GM21515 (cell line): ENCODE data around the gene SORBS2.

Source experiments
- ATAC-seq: cut with Tn5 transposase; IDR thresholded peaks from one replicate; pipeline ENCODE4 v1.9.1; 2021; ENCODE audit not compliant: unreplicated experiment

The SORBS2 gene

DNA sequence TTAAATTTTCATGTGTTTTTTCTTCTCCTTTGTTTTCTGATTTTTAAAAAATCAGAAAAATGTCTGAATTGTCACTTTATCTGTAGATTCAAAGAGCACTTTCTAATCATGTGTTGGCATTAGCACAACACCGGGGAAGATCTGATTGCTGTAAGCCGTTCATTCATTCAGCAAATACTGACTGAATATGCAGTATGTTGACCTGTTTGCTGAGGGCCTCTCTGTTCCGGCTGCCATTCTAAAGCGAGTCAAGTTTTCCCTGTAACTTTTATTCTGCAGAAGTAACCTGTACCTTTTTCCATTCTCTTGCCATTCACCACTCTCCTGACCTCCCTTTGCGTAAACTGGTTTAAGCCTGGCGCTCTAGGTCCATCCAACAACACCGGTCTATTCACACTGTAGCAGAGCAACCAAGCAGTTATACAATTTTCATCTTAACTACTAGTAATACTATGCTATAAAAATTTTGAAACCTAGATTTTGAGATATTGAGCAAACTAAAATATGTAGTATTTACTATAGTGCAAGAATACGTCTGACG lies 6.7 kb downstream of the SORBS2 start:
- ATAC-seq: no peak

DNA sequence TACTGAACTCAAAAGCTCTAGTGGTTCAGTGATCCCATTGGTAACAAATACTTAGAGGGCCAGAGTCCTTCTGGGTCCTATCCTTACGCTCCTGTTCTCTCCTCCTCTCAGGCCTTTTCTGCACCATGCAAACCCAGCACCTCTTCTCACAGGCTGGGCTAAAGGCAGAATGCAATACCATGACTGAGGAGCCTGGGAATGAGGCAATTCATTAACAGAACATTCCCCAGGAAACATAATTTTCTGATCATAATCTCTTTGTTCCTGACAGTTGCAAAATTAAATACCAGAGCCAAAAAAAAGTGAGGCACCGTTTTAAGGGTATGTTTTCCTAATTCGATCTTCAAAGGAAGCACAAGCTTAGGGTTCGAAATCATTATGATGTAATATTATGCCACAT lies 9.0 kb downstream of the SORBS2 start:
- ATAC-seq: no peak

DNA sequence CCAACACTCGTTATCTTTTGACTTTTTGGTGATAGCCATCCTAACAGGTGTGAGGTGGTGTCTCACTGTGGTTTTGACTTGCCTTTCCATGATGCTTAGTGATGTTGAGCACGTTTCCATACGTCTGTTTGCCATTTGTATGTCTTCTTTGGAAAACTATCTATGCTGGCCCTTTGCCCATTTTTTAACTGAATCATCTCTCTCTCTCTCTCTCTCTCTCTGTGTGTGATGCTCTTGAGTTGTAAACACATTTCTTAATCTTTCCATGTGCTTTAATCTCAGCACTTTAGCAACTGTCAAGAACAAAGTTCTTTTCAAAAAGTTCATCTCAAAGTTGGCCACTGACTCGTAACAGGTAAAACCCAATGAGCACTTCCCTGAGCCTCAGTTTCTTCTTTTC lies 10.5 kb downstream of the SORBS2 start:
- ATAC-seq: no peak

DNA sequence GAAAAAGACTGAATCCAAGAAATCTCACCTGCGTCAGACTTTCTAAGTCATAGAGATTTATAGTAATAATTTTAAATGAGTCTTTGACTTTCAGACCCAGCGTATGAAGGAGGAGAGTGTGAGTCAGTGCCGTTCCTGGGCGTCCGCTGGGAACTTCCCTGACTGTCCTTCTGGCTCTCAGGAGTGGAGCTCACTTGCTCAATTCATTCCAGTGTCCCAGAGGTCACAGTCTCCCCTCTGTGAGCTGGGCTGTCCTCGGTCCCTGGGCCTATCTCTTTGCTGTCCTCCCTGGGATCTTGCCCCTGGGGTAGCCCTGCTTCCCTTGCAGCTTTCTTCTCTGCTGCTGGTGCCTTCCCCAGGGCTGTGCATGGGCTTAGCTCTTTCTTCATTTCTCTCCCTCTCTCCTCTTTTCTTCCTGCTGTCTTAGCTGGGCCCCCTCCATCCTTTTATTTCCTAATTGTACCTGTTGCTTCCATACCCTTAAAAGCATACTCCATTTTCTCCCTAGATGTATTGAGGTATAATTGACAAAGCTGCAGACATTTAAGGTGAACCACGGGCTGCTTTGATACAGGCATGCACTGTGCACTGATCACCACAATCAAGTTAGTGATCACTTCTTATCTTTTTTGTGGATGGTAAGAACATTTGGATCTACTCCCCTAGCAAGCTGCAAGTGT lies 11.6 kb downstream of the SORBS2 start:
- no peak for ATAC-seq

DNA sequence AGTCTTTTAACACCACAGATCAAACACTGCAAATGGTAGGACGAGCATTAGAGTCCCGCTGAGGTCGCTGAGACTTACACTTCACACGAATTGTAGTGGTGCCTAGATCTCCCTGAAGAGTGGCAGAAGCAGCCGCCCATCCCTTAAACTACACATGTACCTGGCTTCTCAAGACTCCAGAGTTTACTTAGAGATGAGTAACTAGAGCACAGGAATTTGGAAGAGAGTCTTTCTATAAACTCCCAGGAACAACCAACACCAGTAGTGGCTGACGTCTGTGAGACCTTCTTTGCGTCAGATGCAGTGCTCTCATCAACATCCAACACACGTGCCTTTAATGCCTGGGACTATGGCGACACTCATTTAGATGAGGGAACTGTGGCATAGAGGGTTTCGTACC lies 12.6 kb downstream of the SORBS2 start:
- no peak for ATAC-seq

DNA sequence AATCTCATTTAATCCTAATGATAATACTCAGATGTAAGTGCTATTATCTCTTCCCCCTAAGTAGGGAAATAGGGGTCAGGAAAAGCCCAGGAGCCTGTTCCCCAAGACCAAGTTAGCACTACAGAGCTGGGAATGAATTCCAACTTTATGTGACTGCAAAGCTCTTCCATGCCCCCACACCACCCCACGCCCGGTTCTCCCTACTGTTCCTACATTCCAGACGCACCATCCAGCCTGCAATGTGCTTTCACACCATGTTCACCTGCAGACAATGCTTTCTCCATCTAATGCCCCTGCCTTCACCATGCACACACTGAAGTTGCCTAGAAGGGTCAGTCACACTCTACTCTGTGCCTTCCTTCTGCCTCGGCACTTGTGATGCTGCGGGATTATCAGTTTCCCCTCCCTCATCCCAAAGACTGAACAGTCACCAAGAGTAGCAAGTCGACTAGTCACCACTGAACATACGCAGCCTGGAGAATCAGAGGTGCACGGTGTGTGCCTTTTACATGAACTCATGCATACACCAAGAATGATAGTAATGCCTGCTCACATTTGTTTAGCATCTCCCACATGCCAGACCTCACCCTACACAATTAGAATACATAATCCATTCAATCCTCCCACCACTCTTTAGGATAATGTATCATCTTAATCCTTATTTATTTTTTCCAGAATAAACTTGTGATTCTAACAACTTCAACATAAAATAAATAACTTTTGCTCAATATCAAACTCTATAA lies 14.2 kb downstream of the SORBS2 start:
- ATAC-seq: no peak

DNA sequence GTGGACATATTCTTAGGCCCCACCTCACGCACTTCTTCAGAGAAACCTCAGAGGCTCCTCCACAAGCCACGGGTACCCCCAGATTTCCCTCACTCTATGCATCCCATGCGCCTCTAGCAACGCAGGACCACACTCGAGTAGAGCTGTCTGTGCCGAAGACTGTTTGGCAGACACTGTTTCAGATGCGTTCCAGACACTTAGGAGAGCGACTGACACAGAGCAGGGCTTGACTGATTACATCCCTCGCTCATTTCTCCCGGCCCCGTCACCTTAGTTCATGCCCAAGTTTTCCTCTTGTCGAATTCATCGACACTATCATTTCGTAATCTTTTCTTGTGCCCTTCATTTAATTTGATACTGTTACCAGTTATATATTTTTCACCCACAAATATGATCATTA lies 15.0 kb downstream of the SORBS2 start:
- ATAC-seq: no peak

DNA sequence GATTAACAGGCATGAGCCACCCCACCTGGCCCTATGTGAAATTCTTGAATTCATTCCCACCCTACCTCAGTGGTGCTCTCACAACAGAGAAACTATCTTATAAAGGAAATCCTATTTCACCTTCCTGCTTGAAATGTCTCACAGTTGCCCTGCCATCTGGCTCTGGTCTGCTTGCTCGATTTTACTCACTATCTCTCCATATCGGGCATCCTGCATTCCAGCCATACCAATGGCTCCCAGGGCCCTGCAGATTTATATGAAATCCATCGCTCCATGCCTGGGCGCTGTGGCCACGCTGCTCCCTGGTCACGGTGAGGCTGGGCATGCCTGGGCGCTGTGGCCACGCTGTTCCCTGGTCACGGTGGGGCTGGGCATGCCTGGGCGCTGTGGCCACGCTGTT lies 15.8 kb downstream of the SORBS2 start:
- ATAC-seq: no peak

DNA sequence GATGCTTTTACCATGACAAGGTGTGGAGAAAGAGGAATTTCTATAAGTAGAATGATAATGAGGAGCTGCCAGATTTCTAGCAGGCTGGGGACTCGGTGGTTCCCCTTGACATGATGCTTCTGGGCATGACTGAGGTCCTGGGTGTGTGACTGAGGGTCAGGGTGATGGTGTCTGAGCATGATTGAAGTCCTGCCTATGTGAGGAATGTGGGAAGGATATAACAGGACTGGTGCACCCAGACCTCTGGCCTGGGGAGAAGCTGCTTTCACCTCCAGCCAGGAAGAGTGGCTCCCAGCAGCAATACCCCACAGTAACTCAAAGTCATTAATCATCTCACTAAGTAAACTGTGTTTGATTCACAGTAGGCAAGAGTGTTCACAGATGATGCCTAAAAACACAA lies 17.4 kb downstream of the SORBS2 start:
- no peak for ATAC-seq

DNA sequence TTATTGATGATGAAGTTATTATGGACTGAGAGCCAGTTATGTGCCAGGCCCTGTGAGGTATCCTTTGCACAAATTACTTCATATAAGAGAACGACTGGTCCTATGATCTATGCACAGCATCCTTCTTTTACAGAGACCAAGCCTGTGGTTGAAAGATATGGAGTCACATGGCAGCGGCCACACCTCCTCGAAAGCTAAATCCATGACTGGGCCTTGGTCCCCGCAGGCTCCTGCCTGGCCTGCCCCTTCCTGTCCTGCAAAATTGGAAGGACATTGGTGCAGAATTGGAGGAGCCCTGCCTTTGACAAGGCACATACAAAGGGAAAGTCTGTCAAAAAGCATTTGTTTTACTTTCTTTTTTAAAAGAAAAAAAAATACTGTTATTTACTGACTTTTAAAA lies 18.3 kb downstream of the SORBS2 start:
- no peak for ATAC-seq

DNA sequence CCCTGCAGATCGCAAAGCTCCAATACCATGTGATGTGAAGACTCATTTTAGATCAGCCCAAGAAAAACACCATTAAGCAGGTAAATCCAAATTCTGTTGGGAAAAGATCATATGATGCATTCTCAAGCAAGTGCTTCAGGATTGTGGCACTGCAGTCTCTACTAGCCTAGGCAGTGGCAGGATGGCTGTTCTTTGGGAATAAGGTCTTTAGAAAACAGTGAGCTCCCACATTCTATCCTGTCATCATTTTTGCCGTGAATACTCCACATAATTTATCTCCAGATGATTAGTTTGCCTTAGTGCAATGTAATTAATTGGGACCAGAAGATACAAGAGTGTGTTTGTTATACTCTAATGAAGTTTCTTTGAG lies 18.9 kb downstream of the SORBS2 start:
- ATAC-seq: no peak

DNA sequence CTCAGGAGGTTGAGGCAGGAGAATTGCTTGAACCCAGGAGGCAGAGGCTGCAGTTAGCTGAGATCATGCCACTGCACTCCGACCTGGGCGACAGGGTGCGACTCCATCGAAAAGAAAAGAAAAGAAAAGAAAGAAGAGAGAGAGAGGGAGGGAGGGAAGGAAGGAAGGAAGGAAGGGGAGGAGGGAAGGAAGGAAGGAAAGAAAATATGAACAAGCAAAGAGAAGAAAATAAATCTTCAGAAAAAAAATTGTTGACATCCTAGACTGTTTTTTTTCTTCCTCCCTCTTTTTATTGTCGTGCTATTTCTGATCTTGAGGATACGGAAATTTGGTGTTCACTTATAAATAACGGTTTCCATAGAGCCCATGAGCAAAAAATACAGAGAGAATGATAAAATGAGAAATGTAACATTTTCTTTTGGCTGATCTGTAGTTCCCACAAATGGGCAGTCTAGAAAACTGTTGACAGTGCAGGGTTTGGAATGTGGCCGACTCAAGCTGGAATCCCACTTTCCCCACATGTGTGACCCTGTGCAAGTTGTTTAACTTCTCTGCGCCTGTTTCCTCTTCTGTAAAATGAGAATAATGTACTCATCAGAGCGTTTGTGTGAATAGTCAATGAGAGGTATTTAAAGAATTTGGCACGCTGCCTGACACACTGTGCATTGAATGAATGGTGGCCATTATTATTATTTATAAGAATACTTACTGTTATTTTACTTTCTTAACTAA lies 19.4 kb downstream of the SORBS2 start:
- no peak for ATAC-seq

DNA sequence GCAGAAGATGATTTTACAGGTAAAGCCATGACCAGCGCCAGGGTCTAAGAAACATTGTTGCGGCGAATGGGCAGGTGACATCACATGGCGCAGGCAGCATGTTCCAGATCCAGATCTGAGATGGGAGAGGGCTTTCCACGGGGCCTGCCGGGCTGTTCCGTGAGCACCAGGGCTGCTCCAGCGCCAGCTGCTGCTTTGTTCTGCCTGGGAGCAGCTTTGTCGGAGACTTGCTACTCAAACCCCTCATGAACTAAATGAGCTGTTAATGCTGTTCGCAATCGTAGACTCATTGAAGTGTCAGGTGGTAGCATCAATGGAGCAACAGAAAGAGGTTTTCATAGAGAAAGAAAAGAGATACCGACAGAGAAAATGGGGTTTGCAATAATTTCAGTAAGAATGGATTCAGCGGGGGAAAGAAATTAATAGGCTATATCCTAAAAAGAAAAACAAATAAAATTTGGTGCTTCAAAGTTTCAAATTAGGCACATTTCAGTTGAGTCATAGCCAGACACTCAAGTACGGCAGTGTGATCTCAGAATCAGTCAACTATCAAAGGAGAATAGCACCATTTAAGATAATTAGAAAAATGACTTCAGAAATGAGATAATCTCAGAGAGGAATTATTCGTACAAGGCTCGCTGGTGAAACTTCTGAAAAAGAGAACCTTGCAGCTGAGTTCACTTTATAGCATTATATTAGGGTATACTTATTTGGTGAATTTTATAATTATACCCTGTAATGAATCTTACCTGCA lies 23.9 kb downstream of the SORBS2 start:
- ATAC-seq: no peak

DNA sequence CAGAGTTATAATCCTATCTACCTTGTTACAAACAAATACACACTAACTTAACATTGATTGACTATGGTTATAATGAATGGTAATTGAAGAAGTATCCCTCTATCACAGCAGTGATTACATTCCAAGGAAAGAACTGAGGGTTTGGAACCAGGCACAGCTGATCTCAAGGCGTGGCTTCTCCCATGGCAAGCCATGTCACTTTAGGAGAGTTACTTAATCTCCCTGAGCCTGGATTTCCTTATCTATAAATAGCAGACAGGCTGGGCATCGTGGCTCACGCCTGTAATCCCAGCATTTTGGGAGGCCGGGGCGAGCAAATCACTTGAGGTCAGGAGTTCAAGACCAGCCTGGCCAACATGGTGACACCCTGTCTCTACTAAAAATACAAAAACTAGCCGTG lies 25.6 kb downstream of the SORBS2 start:
- no peak for ATAC-seq

DNA sequence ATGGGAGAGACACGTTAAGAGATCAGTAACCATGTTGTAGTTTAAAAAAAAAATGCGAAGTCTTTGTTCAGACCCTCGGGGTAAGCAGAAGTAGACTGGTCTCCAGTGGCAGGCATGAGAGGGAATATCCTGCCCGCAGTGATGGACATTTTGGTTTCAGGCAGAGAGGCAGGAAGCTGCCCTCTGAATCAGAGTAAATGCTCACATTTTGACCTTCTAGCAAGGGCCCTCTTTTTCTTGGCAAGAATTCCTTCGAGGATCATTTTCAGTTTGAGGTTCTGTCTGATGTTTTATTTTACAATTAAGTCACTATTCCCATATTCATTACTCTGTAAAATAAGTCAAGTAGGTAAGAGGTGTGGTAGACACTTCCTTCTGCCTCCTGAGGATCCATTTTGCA lies 28.4 kb downstream of the SORBS2 start:
- ATAC-seq: no peak

DNA sequence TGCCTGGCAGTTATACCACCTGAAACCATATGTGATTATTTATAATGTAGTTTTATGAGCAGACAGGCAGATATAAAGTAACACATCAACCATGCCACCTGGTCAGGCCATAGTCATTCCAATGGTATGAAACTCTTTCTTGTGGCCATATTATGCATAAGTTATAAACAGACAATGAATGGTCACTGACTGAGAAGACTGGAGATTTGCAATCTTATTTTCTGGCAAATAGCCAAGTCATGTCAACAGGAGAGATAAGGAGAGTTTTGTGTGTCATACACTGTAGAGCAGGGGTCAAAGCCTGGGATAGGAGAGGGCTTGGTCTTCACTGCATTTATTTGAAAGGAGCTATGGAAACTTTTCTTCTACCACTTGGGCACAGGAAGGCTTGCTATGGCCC lies 29.5 kb downstream of the SORBS2 start:
- ATAC-seq: no peak

DNA sequence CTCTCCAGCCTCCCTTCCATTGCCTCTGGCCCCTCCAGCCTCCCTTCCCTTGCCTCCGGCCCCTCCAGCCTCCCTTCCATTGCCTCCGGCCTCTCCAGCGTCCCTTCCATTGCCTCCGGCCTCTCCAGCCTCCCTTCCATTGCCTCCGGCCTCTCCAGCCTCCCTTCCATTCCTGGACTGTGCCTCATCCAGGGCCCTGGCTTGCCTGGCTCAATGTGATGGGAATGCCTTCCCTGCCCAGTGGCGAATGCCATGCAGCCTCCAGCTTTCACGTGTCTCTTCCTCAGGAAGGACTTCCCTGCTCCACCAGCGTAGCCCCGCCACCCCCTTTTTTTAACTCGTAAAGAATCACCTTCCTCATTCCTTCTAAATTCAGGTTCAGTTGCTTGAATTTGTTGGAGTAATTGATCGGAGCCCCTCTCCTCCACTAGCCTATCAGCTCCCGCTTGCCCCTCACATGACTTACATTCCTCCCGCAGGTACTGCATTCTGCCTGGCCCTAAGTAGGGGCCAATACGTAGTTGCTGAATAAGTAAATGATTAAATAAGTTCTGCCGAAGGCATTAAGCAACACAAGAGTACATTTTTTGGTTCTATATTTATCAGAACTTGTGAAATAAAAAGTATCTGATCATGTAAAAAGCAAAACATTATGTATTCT lies 30.3 kb downstream of the SORBS2 start:
- no peak for ATAC-seq

DNA sequence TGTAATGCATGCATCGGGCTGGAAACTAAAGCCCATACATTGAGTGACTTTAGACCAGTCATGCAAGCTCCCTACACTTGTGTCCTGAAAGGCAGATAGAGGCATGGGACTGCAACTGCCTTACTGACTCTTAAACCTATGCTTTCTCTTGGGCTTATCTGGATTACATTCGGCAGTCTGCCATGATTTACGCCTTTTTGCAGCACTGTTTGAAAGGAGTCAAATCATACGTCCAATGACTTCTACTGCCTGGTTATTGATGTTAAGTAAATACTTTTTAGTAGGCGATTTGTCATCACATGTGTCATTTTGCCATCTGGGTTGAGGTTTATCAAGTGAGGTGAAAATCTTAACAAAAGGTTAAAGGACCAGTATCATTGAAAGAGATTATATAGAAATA lies 31.5 kb downstream of the SORBS2 start:
- no peak for ATAC-seq

DNA sequence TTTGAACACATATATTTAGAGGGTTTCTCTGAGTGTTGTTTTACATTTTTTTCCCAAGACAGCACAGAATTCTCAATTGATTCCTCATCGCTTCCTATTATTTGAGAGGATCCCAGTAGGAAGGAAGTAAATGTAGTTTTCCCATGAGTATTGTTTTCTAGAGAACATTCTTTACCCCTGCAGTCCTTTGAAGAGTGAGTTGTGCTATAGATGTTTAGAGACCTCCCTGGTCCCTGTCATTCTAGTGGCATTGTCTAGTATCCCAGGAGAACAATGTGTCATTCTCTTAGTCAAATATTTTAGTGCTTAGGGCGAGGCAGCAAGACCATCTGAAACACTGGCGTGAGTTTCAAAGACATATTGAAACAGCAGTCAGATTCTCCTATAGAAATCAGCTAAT lies 32.5 kb downstream of the SORBS2 start:
- ATAC-seq: no peak

DNA sequence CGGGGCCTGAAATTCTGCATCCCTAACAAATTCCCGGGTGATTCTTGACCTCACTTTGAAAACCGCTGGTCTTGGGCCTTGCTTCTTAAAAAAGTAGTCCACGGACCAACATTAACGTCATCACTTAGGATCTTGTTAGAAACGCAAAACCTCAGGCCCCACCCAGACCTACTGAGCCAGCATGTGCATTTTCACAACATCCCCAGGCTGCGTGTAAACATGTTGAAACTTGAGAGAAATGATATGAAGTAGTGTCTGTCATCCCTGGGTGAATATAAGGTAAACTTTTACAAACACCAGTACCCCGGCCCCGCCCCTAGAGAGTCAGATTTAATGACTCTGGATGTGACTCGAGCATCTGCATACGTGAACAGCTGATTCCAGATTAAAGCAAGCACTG lies 33.7 kb downstream of the SORBS2 start:
- ATAC-seq: no peak
